Mammary epithelial cell (primary cell): ENCODE measurements around the gene ZNFX1.

Experiments
- EZH2 ChIP-seq: IDR thresholded peaks from 2 replicates; pipeline ENCODE4 v1.6.1; 2012; ENCODE audit warnings: low read length, inconsistent platforms, borderline replicate concordance
- TF ChIP-seq, protein P1 (sequence below), 2 donors: IDR thresholded peaks in 1 of 2; conservative IDR thresholded peaks in 1 of 2; 2 replicates each; pipeline ENCODE4 v1.5.1; 2011 to 2012; ENCODE audit warnings: inconsistent platforms in 2 of 2, low read length in 2 of 2, mild to moderate bottlenecking in 2 of 2, control low read depth in 1 of 2, low read depth in 1 of 2; ENCODE audit not compliant: insufficient read depth in 1 of 2; ENCODE audit errors: extremely low read depth in 1 of 2

DNA sequence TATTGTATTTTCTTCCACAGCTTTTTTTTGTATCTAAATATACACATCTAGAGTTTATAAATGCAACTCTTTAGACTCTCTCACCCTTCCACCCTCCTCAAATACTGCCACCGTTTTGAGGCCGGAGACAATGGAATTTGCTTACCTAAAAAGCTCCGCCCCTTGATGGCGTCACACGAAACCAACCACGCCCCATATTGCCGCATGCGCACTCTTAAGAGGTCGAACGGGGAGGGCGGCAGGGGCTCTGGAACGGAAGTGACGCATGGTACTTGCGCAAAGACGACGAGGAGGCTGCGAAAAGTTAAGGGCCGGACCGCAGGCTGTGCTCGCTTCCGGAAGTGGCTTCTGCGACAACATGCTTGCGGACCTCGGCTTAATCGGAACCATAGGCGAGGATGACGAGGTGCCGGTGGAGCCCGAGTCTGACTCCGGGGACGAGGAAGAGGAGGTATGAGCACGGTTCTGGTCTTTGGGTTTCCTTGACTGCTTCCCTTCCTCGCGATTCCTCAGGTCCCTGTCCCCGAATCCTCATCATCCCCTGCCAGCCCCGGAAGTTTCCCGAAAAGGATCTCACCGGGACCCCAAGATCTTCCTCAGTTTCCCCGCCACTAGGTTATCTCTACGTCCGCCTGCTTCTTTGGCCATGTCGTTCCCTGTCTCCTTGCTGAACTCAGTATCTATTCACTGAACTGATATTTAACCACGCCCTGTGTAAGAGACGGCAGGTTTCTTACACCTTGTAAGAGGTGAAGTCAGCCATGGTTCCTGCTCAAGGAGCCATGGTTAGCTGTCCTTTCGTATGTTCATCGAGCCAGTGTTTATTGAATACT is 58.5 kb downstream of the ZNFX1 start, which contains the start of gene DDX27:
- TF ChIP-seq, protein P1, sequence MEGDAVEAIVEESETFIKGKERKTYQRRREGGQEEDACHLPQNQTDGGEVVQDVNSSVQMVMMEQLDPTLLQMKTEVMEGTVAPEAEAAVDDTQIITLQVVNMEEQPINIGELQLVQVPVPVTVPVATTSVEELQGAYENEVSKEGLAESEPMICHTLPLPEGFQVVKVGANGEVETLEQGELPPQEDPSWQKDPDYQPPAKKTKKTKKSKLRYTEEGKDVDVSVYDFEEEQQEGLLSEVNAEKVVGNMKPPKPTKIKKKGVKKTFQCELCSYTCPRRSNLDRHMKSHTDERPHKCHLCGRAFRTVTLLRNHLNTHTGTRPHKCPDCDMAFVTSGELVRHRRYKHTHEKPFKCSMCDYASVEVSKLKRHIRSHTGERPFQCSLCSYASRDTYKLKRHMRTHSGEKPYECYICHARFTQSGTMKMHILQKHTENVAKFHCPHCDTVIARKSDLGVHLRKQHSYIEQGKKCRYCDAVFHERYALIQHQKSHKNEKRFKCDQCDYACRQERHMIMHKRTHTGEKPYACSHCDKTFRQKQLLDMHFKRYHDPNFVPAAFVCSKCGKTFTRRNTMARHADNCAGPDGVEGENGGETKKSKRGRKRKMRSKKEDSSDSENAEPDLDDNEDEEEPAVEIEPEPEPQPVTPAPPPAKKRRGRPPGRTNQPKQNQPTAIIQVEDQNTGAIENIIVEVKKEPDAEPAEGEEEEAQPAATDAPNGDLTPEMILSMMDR (conservative IDR thresholded peaks at IDR 0.05 in 1 of 2, IDR thresholded peaks at IDR 0.05 in 1 of 2; ENCODE audit: extremely low read depth in 1 of 2, insufficient read depth in 1 of 2, low read depth in 1 of 2, low read length in 2 of 2) = no peak
- no peak for TF ChIP-seq EZH2
